HEK293T (cell line): ENCODE measurements around the gene BLOC1S3.

Experiments used
- CTCF ChIA-PET: fragments of 350-600 bp; formaldehyde crosslinking; extraction: SDS; loops from one replicate; lab custom pipeline; 2021; ENCODE audit warnings: antibody characterized with exemption, inconsistent platforms; lab: Yijun Ruan, JAX
- POLR2A ChIA-PET: fragments of 350-600 bp; formaldehyde crosslinking; extraction: SDS; loops from one replicate; lab custom pipeline; 2020; ENCODE audit warnings: antibody characterized with exemption, inconsistent platforms; lab: Yijun Ruan, JAX
- DNase-seq: peaks from one replicate; pipeline ENCODE4 v3.0.0; 2012; ENCODE audit warnings: mixed read lengths; ENCODE audit errors: extremely low spot score
- ARNT ChIP-seq: fragments of 450-650 bp; IDR thresholded peaks from 2 replicates; pipeline ENCODE4 v1.6.1; 2017; ENCODE audit warnings: mild to moderate bottlenecking
- BHLHE40 ChIP-seq: fragments of 450-650 bp; IDR thresholded peaks from 2 replicates; pipeline ENCODE4 v1.6.1; 2016; ENCODE audit warnings: mild to moderate bottlenecking, moderate library complexity, borderline replicate concordance
- CTBP1 ChIP-seq: fragments of 450-650 bp; IDR thresholded peaks from 2 replicates; pipeline ENCODE4 v1.6.1; 2016; ENCODE audit warnings: borderline replicate concordance
- ELF4 ChIP-seq: fragments of 450-650 bp; IDR thresholded peaks from 2 replicates; pipeline ENCODE4 v1.6.1; 2017; ENCODE audit warnings: antibody characterized with exemption
- FOXA1 ChIP-seq: fragments of 450-650 bp; IDR thresholded peaks from 2 replicates; pipeline ENCODE4 v1.6.1; 2016; ENCODE audit warnings: mild to moderate bottlenecking
- FOXK2 ChIP-seq: fragments of 450-650 bp; IDR thresholded peaks from 2 replicates; pipeline ENCODE4 v1.6.1; 2016; ENCODE audit warnings: mild to moderate bottlenecking
- FOXM1 ChIP-seq: fragments of 450-650 bp; IDR thresholded peaks from 2 replicates; pipeline ENCODE4 v1.6.1; 2017; ENCODE audit warnings: mild to moderate bottlenecking, borderline replicate concordance
- HDGF ChIP-seq: fragments of 450-650 bp; IDR thresholded peaks from 2 replicates; pipeline ENCODE4 v1.6.1; 2017; ENCODE audit warnings: antibody characterized with exemption, borderline replicate concordance
- L3MBTL2 ChIP-seq: fragments of 450-650 bp; conservative IDR thresholded peaks from 2 replicates; pipeline ENCODE4 v1.6.1; 2016; ENCODE audit warnings: mild to moderate bottlenecking
- LEF1 ChIP-seq: fragments of 450-650 bp; IDR thresholded peaks from 2 replicates; pipeline ENCODE4 v1.6.1; 2017; ENCODE audit warnings: mild to moderate bottlenecking, borderline replicate concordance
- NFRKB ChIP-seq: fragments of 450-650 bp; IDR thresholded peaks from 2 replicates; pipeline ENCODE4 v1.6.1; 2016; ENCODE audit warnings: mild to moderate bottlenecking, moderate library complexity
- SP1 ChIP-seq: fragments of 450-650 bp; IDR thresholded peaks from 2 replicates; pipeline ENCODE4 v1.6.1; 2017
- SUZ12 ChIP-seq: fragments of 450-650 bp; IDR thresholded peaks from 2 replicates; pipeline ENCODE4 v1.6.1; 2016; ENCODE audit warnings: mild to moderate bottlenecking
- TARDBP ChIP-seq: fragments of 450-650 bp; IDR thresholded peaks from 2 replicates; pipeline ENCODE4 v1.6.1; 2016
- ZNF384 ChIP-seq: fragments of 450-650 bp; IDR thresholded peaks from 2 replicates; pipeline ENCODE4 v1.6.1; 2016
- TF ChIP-seq, protein P1 (sequence below): fragments of 450-650 bp; IDR thresholded peaks from 2 replicates; pipeline ENCODE4 v1.6.1; 2016

The BLOC1S3 gene

GRCh38 chr19:45180936-45181335, 2.4 kb downstream of the BLOC1S3 start:
- ChIA-PET POLR2A (interaction anchor here (2.5 kb wide), 1 partner anchor 16 kb away, joined by 8 read pairs; no protein-coding TSS in a partner anchor), CTCF (interaction anchor here (0.6 kb wide), 1 partner anchor 47 kb away, joined by 3 read pairs; no protein-coding TSS in a partner anchor)
- no peak for TF ChIP-seq TARDBP
- TF ChIP-seq SP1: no peak
- no peak for TF ChIP-seq LEF1
- TF ChIP-seq SUZ12: no peak
- TF ChIP-seq L3MBTL2: no peak
- no peak for TF ChIP-seq BHLHE40
- no peak for TF ChIP-seq FOXM1
- TF ChIP-seq NFRKB: no peak
- no peak for TF ChIP-seq ELF4
- no peak for TF ChIP-seq FOXA1
- TF ChIP-seq ARNT: no peak
- no peak for TF ChIP-seq ZNF384
- DNase-seq: no peak

GRCh38 chr19:45182758-45183157, 4.2 kb downstream of the BLOC1S3 start:
- no peak for DNase-seq
- POLR2A ChIA-PET: interaction anchor here (0.7 to 1.0 kb wide), 3 partner anchors 31 to 511 kb away, joined by 3 read pairs; no protein-coding TSS in a partner anchor
- CTCF ChIA-PET: no interaction called here

GRCh38 chr19:45184115-45184514, 5.5 kb downstream of the BLOC1S3 start:
- DNase-seq: no peak
- POLR2A ChIA-PET: no interaction called here
- CTCF ChIA-PET: no interaction called here
- TF ChIP-seq BHLHE40: no peak
- TF ChIP-seq FOXK2: no peak
- no peak for TF ChIP-seq TARDBP
- no peak for TF ChIP-seq NFRKB
- no peak for TF ChIP-seq ARNT
- TF ChIP-seq FOXA1: no peak
- TF ChIP-seq CTBP1: no peak
- no peak for TF ChIP-seq ZNF384
- TF ChIP-seq SUZ12: no peak
- TF ChIP-seq, protein P1, sequence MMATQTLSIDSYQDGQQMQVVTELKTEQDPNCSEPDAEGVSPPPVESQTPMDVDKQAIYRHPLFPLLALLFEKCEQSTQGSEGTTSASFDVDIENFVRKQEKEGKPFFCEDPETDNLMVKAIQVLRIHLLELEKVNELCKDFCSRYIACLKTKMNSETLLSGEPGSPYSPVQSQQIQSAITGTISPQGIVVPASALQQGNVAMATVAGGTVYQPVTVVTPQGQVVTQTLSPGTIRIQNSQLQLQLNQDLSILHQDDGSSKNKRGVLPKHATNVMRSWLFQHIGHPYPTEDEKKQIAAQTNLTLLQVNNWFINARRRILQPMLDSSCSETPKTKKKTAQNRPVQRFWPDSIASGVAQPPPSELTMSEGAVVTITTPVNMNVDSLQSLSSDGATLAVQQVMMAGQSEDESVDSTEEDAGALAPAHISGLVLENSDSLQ: no peak
- TF ChIP-seq FOXM1: no peak
- TF ChIP-seq L3MBTL2: no peak
- TF ChIP-seq LEF1: no peak
- no peak for TF ChIP-seq HDGF
- no peak for TF ChIP-seq ELF4

More at GRCh38 chr19:45182758-45183157, 4.2 kb downstream of the BLOC1S3 start:
- TF ChIP-seq ELF4 (no peak), TARDBP (no peak), ZNF384 (no peak), FOXK2 (no peak), NFRKB (no peak), L3MBTL2 (no peak), CTBP1 (no peak), BHLHE40 (no peak), FOXM1 (no peak), FOXA1 (no peak), HDGF (no peak), LEF1 (no peak), ARNT (no peak), SP1 (no peak), SUZ12 (no peak)
- TF ChIP-seq, protein P1: no peak

DNA sequence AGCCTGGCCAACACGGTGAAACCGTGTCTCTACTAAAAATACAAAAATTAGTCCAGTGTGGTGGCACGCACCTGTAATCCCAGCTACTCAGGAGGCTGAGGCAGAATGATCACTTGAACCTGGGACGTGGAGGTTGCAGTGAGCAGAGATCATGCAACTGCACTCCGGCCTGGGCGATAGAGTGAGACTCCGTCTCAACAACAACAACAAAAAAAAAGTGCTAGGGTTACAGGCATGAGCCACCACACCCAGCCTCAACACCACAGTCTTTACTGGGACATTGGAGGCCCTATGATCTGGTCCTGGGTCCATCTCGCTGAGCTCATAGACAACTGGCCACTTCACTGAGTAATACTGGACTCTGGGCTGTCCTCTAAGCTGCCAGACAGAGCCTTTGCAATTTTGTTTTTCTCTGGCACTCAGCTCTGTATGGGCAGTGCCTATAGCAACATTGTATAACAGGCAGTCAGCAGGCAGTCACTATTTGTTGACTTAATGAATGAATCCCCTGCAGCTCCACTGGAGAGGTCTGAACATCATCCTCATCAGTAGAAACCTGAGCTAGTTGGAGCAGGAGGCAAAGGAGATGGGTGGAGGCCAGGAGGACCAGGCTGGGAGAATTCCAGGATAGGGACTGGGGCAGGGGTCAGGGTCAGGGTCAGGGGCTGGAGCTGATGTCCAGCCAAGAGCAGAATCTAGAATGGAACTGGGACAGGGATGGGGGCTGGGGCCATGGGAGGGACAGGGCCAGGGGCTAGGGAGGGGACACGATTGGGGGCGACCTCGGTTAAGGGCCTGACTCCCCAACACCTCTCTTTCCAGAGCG, 8.1 kb downstream of the BLOC1S3 start:
- POLR2A ChIA-PET: interaction anchor here (1.5 kb wide), 1 partner anchor 9 kb away, joined by 4 read pairs; the partner anchor contains the start of genes BLOC1S3 and TRAPPC6A
- TF ChIP-seq SUZ12: no peak
- DNase-seq: no peak
- CTCF ChIA-PET: interaction anchor here (0.5 to 1.1 kb wide), 3 partner anchors 18 to 140 kb away, joined by 3 read pairs; no protein-coding TSS in a partner anchor

DNA sequence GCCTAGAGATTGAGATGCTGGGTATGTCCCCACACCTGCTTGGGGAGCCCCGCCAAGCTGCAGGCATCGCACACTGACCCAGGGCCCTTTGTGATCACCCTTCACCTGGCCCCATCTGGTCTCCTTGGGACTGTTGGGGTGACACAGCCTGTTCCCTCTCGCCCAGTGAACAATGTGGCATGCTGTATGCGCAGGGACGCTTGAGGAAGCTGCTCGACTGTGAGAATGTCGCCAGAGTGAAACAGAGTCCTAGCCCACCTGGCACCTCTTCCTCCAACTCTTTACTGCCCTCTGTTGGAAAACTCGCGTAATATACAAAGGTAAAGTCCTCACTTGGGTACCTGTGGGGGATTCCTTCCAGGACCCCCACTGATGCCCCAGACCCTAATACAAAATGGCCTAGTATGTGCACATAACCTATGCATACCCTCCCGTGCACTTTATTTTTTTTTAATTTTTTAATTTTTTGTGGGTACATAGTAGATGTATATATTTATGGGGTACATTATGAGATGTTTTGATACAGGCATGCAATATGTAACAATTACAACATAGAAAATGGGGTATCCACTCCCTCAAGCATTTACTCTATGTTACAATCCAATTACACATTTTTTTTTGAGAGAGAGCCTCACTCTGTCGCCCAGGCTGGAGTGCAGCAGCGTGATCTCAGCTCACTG, 9.0 kb downstream of the BLOC1S3 start:
- CTCF ChIA-PET: interaction anchor here (0.5 to 1.1 kb wide), 4 partner anchors 17 to 139 kb away, joined by 3 read pairs; no protein-coding TSS in a partner anchor
- POLR2A ChIA-PET: interaction anchor here (1.5 kb wide), 1 partner anchor 9 kb away, joined by 4 read pairs; the partner anchor contains the start of genes BLOC1S3 and TRAPPC6A
- DNase-seq: peak; percentile 67
- TF ChIP-seq FOXK2 (no peak), CTBP1 (no peak), TARDBP (no peak), LEF1 (no peak), SP1 (no peak), SUZ12 (no peak), HDGF (no peak), ELF4 (no peak), ARNT (no peak)

DNA sequence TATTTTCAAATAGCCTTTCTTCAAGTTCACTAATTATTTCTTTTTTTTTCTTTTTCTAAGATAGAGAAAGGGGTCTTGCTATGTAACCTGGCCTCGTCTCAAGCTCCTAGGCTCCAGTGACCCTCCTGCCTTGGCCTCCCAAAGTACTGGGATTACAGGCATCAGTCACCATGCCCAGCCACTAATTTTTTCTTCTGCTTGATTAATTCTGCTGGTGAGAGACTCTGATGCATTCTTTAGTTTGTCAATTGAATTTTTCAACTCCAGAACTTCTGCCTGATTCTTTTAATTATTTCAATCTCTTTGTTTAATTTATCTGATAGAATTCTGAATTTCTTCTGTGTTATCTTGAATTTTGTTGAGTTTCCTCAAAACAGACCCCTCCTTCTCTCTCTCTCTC, 11.4 kb downstream of the BLOC1S3 start:
- POLR2A ChIA-PET: no interaction called here
- TF ChIP-seq L3MBTL2 (no peak), ZNF384 (no peak), NFRKB (no peak), TARDBP (no peak), LEF1 (no peak), HDGF (no peak), ELF4 (no peak), BHLHE40 (no peak), SP1 (no peak)
- CTCF ChIA-PET: no interaction called here
- no peak for DNase-seq
